HAP-1 (cell line): Measurements from ENCODE around the gene PIEZO1.

Experiments used
- DNase-seq, 2 experiments: peaks; one replicate each; pipeline ENCODE4 v3.0.0-alpha.2; 2016 to 2020; ENCODE audit warnings: low spot score in 2 of 2
- H3K27me3 ChIP-seq: fragments of 250-450 bp; sonication (Bioruptor Pico); 2 replicates; pipeline ENCODE4 v1.5.1; 2020; ENCODE audit warnings: low read depth, mild to moderate bottlenecking, moderate library complexity
- H3K36me3 ChIP-seq: fragments of 250-450 bp; sonication (Bioruptor Pico); replicated peaks from 2 replicates; pipeline ENCODE4 v1.5.1; 2020; ENCODE audit warnings: mild to moderate bottlenecking
- H3K4me1 ChIP-seq: fragments of 250-450 bp; sonication (Bioruptor Pico); 2 replicates; pipeline ENCODE4 v1.5.1; 2020; ENCODE audit warnings: mild to moderate bottlenecking
- H3K4me3 ChIP-seq: fragments of 250-450 bp; sonication (Bioruptor Pico); 2 replicates; pipeline ENCODE4 v1.5.1; 2020; ENCODE audit warnings: mild to moderate bottlenecking, moderate library complexity
- H3K9me3 ChIP-seq: fragments of 250-450 bp; sonication (Bioruptor Pico); 2 replicates; pipeline ENCODE4 v1.5.1; 2020; ENCODE audit warnings: mild to moderate bottlenecking, moderate library complexity
- in situ Hi-C: fragments of 300-500 bp; cut with MboI; formaldehyde crosslinking; loops from 3 replicates; pipeline ENCODE4 v1.14.3; 2020; ENCODE audit warnings: low sequenced_read_pairs, inconsistent platforms, mixed read lengths

The PIEZO1 gene

GRCh38 chr16:88759245-88759975, 25.6 kb downstream of the PIEZO1 start:
- Histone ChIP-seq H3K4me1 (peaks cover 11% of the 10 kb centered on the region; the same call in 1 of the 2 replicates), H3K27me3 (no peaks in the 10 kb centered on the region), H3K9me3 (no peaks in the 10 kb centered on the region), H3K36me3 (peaks cover 5% of the 10 kb centered on the region; the same call in 1 of the 2 replicates), H3K4me3 (no peak overlapping the region)
- in situ Hi-C loops = no loop called here
- DNase-seq = no peak

GRCh38 chr16:88758944-88759244, 26.1 kb downstream of the PIEZO1 start:
- H3K27me3 ChIP-seq = no peaks in the 10 kb centered on the region
- no peaks in the 10 kb centered on the region for H3K9me3 ChIP-seq
- in situ Hi-C loops = no loop called here
- peaks cover 11% of the 10 kb centered on the region; the same call in 1 of the 2 replicates for H3K4me1 ChIP-seq
- no peak overlapping the region for H3K4me3 ChIP-seq
- H3K36me3 ChIP-seq = peaks cover 5% of the 10 kb centered on the region; the same call in 1 of the 2 replicates
- DNase-seq = no peak

- H3K36me3 ChIP-seq = peaks cover under 1% of the 10 kb centered on the region; the same call in 1 of the 2 replicates
- H3K27me3 ChIP-seq = no peaks in the 10 kb centered on the region
- DNase-seq = no peak
- no peaks in the 10 kb centered on the region for H3K9me3 ChIP-seq
- peaks cover 9% of the 10 kb centered on the region; the same call in 1 of the 2 replicates for H3K4me1 ChIP-seq
- in situ Hi-C loops = no loop called here
- H3K4me3 ChIP-seq = no peak overlapping the region
Observed at GRCh38 chr16:88758227-88758943, 26.6 kb downstream of the PIEZO1 start.

- peaks cover 9% of the 10 kb centered on the region; the same call in 1 of the 2 replicates for H3K4me1 ChIP-seq
- no peaks in the 10 kb centered on the region; the same call in 1 of the 2 replicates for H3K36me3 ChIP-seq
- no peaks in the 10 kb centered on the region for H3K9me3 ChIP-seq
- H3K4me3 ChIP-seq = no peak overlapping the region
- in situ Hi-C loops = no loop called here
- no peaks in the 10 kb centered on the region for H3K27me3 ChIP-seq
- no peak for DNase-seq
Observed at GRCh38 chr16:88755745-88756443, 29.1 kb downstream of the PIEZO1 start.

GRCh38 chr16:88754912-88755744, 29.9 kb downstream of the PIEZO1 start:
- no peaks in the 10 kb centered on the region for H3K9me3 ChIP-seq
- no peaks in the 10 kb centered on the region for H3K27me3 ChIP-seq
- H3K4me3 ChIP-seq = no peak overlapping the region
- DNase-seq = peak in 1 of 2 experiments; percentile 36
- in situ Hi-C loops = no loop called here
- no peaks in the 10 kb centered on the region; the same call in 1 of the 2 replicates for H3K36me3 ChIP-seq
- peaks cover 9% of the 10 kb centered on the region; the same call in 1 of the 2 replicates for H3K4me1 ChIP-seq

- Histone ChIP-seq H3K36me3 (no peaks in the 10 kb centered on the region; the same call in 1 of the 2 replicates), H3K4me3 (no peak overlapping the region), H3K4me1 (peaks cover 9% of the 10 kb centered on the region; the same call in 1 of the 2 replicates), H3K27me3 (no peaks in the 10 kb centered on the region), H3K9me3 (no peaks in the 10 kb centered on the region)
- in situ Hi-C loops = no loop called here
- no peak for DNase-seq
Observed at GRCh38 chr16:88754109-88754911, 30.7 kb downstream of the PIEZO1 start.

- Histone ChIP-seq H3K4me1 (peaks cover 9% of the 10 kb centered on the region; the same call in 1 of the 2 replicates), H3K36me3 (no peaks in the 10 kb centered on the region; the same call in 1 of the 2 replicates), H3K9me3 (no peaks in the 10 kb centered on the region), H3K27me3 (no peaks in the 10 kb centered on the region), H3K4me3 (no peak overlapping the region)
- DNase-seq = no peak
- in situ Hi-C loops = no loop called here
Observed at GRCh38 chr16:88753602-88754001, 31.4 kb downstream of the PIEZO1 start.

GRCh38 chr16:88753191-88753590, 31.8 kb downstream of the PIEZO1 start:
- H3K27me3 ChIP-seq = no peaks in the 10 kb centered on the region
- no peak overlapping the region for H3K4me3 ChIP-seq
- H3K4me1 ChIP-seq = peaks cover 9% of the 10 kb centered on the region; the same call in 1 of the 2 replicates
- H3K36me3 ChIP-seq = no peaks in the 10 kb centered on the region; the same call in 1 of the 2 replicates
- no peaks in the 10 kb centered on the region for H3K9me3 ChIP-seq
- in situ Hi-C loops = no loop called here
- DNase-seq = no peak

- H3K4me1 ChIP-seq = peaks cover 9% of the 10 kb centered on the region; the same call in 1 of the 2 replicates
- H3K9me3 ChIP-seq = no peaks in the 10 kb centered on the region
- in situ Hi-C loops = no loop called here
- no peaks in the 10 kb centered on the region; the same call in 1 of the 2 replicates for H3K36me3 ChIP-seq
- H3K4me3 ChIP-seq = no peak overlapping the region
- H3K27me3 ChIP-seq = no peaks in the 10 kb centered on the region
- no peak for DNase-seq
Observed at GRCh38 chr16:88752386-88753002, 32.5 kb downstream of the PIEZO1 start.

- no peak overlapping the region for H3K4me3 ChIP-seq
- in situ Hi-C loops = no loop called here
- DNase-seq = no peak
- H3K4me1 ChIP-seq = peaks cover 9% of the 10 kb centered on the region; the same call in 1 of the 2 replicates
- no peaks in the 10 kb centered on the region; the same call in 1 of the 2 replicates for H3K36me3 ChIP-seq
- H3K27me3 ChIP-seq = no peaks in the 10 kb centered on the region
- H3K9me3 ChIP-seq = no peaks in the 10 kb centered on the region
Observed at GRCh38 chr16:88750854-88751253, 34.2 kb downstream of the PIEZO1 start.

GRCh38 chr16:88749358-88749757, 35.7 kb downstream of the PIEZO1 start:
- no peaks in the 10 kb centered on the region for H3K27me3 ChIP-seq
- in situ Hi-C loops = no loop called here
- H3K4me1 ChIP-seq = no peaks in the 10 kb centered on the region
- no peak overlapping the region for H3K4me3 ChIP-seq
- no peaks in the 10 kb centered on the region for H3K9me3 ChIP-seq
- no peaks in the 10 kb centered on the region; the same call in 1 of the 2 replicates for H3K36me3 ChIP-seq
- DNase-seq = no peak

- no peaks in the 10 kb centered on the region; the same call in 1 of the 2 replicates for H3K36me3 ChIP-seq
- H3K27me3 ChIP-seq = no peaks in the 10 kb centered on the region
- in situ Hi-C loops = no loop called here
- H3K9me3 ChIP-seq = no peaks in the 10 kb centered on the region
- H3K4me1 ChIP-seq = no peaks in the 10 kb centered on the region
- no peak for DNase-seq
- no peak overlapping the region for H3K4me3 ChIP-seq
Observed at GRCh38 chr16:88748364-88748763, 36.7 kb downstream of the PIEZO1 start.
